GM19467 (cell line): Measurements from ENCODE around the gene SAMD10.
"Not testable (repeated sequence)": the region's sequence is repeated elsewhere in the genome, so short reads cannot be mapped to it uniquely, and the experiment has no call there.

Experiments used
- ATAC-seq: cut with Tn5 transposase; IDR thresholded peaks from one replicate; pipeline ENCODE4 v1.9.1; 2021; ENCODE audit warnings: mild to moderate bottlenecking, moderate library complexity; ENCODE audit not compliant: unreplicated experiment

SAMD10 gene

GRCh38 chr20:63969838-63970713 lies 9.4 kb downstream of the SAMD10 start, which contains the start of gene ZNF512B:
TSS of gene ZNF512B (minus strand) at chr20:63969930. CDS start at chr20:63967950, 1,980 bp downstream.
- ATAC-seq, result no peak

GRCh38 chr20:63968928-63969760 lies 10.3 kb downstream of the SAMD10 start:
- ATAC-seq, result no peak

- ATAC-seq, result no peak
These were observed 11.1 kb downstream of the SAMD10 start for GRCh38 chr20:63968136-63968927.

GRCh38 chr20:63967330-63968135 lies 11.9 kb downstream of the SAMD10 start:
- no peak for ATAC-seq

- no peak for ATAC-seq
These were observed 12.5 kb downstream of the SAMD10 start for GRCh38 chr20:63966944-63967322.

- no peak for ATAC-seq
These were observed 13.1 kb downstream of the SAMD10 start for GRCh38 chr20:63966172-63966943.

GRCh38 chr20:63964412-63964811 lies 15.0 kb downstream of the SAMD10 start:
- no peak for ATAC-seq

- no peak for ATAC-seq
These were observed 15.6 kb downstream of the SAMD10 start for GRCh38 chr20:63963784-63964301.

GRCh38 chr20:63963348-63963741 lies 16.1 kb downstream of the SAMD10 start:
- ATAC-seq, result no peak

GRCh38 chr20:63962426-63963347 lies 16.8 kb downstream of the SAMD10 start:
- no peak for ATAC-seq

GRCh38 chr20:63961664-63962425 lies 17.6 kb downstream of the SAMD10 start:
- ATAC-seq, result no peak

- not testable (repeated sequence) for ATAC-seq
These were observed 18.5 kb downstream of the SAMD10 start for GRCh38 chr20:63960654-63961621.

- no peak for ATAC-seq
These were observed 19.8 kb downstream of the SAMD10 start for GRCh38 chr20:63959699-63960075.

GRCh38 chr20:63958964-63959698 lies 20.3 kb downstream of the SAMD10 start:
- no peak for ATAC-seq

GRCh38 chr20:63958471-63958870 lies 21.0 kb downstream of the SAMD10 start:
- no peak for ATAC-seq
